Endothelial cell of umbilical vein (primary cell): ENCODE data around the gene COL18A1. TPM values are rescaled to one million over a fixed set of nuclear protein-coding genes. Genes with fewer than 3 reads are reported as not detected.

ENCODE experiments used
- BruUV-seq: library from RNA; stranded (reverse); fragments of 400-500 nt; replicated peaks from 2 replicates; lab custom pipeline; 2021; lab: Mats Ljungman, UMichigan
- CTCF ChIA-PET: fragments of 300-600, 350-600 bp; sonication (Branson Sonifier 250); formaldehyde crosslinking; loops from one replicate; lab custom pipeline; 2021; ENCODE audit warnings: antibody characterized with exemption, inconsistent platforms; lab: Charles Lee
- POLR2A ChIA-PET: fragments of 300-600, 350-600 bp; sonication (Branson Sonifier 250); formaldehyde crosslinking; loops from one replicate; lab custom pipeline; 2021; ENCODE audit warnings: antibody characterized with exemption, inconsistent platforms; lab: Charles Lee
- DNase-seq: peaks from one replicate; pipeline ENCODE4 v3.0.0-alpha.2; 2011; ENCODE audit warnings: low read depth, low spot score
- FAIRE-seq: peaks from 2 replicates; lab custom pipeline; 2011; peaks lifted over from hg19 to GRCh38; lab: Jason Lieb, UNC
- H2AFZ ChIP-seq: 2 replicates; pipeline ENCODE4 v1.6.0; 2012; ENCODE audit warnings: low read depth, low read length, control low read depth, inconsistent platforms
- H3K27ac ChIP-seq: 2 replicates; pipeline ENCODE4 v1.5.1; 2011; ENCODE audit warnings: low read depth, mild to moderate bottlenecking, control low read depth, low read length, moderate library complexity; ENCODE audit not compliant: insufficient read depth
- H3K27me3 ChIP-seq, 2 experiments: 2 replicates each; pipeline versions ENCODE4 v1.6.0 to v1.6.1; 2011; ENCODE audit warnings: low read length in 2 of 2, mixed read lengths in 1 of 2; ENCODE audit not compliant: control insufficient read depth in 2 of 2, insufficient read depth in 2 of 2
- H3K36me3 ChIP-seq, 2 experiments: 2 replicates in 1 of 2; 3 replicates in 1 of 2; pipeline ENCODE4 v1.5.1; 2011; ENCODE audit warnings: low read length in 2 of 2, mild to moderate bottlenecking in 1 of 2, moderate library complexity in 1 of 2; ENCODE audit not compliant: control insufficient read depth in 2 of 2, insufficient read depth in 2 of 2; ENCODE audit errors: extremely low read depth in 1 of 2
- H3K4me1 ChIP-seq: 3 replicates; pipeline ENCODE4 v1.5.1; 2011; ENCODE audit warnings: mild to moderate bottlenecking, low read length; ENCODE audit not compliant: control insufficient read depth, insufficient read depth; ENCODE audit errors: extremely low read depth
- H3K4me2 ChIP-seq: 2 replicates; pipeline ENCODE4 v1.6.1; 2011; ENCODE audit warnings: low read length, control low read depth, mixed read lengths; ENCODE audit not compliant: insufficient read depth
- H3K4me3 ChIP-seq, 3 experiments: fragments of 200-600 bp in 1 of 3; sonication (generic), shearing (Covaris generic) in 1 of 3; replicated peaks in 1 of 3; 2 replicates each; pipeline ENCODE4 v1.5.1; 2011 to 2016; ENCODE audit warnings: control low read depth in 3 of 3, low read length in 3 of 3, mild to moderate bottlenecking in 2 of 3, inconsistent platforms in 1 of 3, low read depth in 1 of 3, moderate library complexity in 1 of 3; ENCODE audit not compliant: insufficient read depth in 1 of 3
- H3K79me2 ChIP-seq: 2 replicates; pipeline ENCODE4 v1.6.0; 2012; ENCODE audit warnings: low read length, inconsistent platforms; ENCODE audit not compliant: control insufficient read depth, insufficient read depth
- H3K9ac ChIP-seq: replicated peaks from 2 replicates; pipeline ENCODE3; 2011; ENCODE audit warnings: low read length, control low read depth; ENCODE audit not compliant: insufficient read depth; ENCODE audit errors: extremely low read depth
- H3K9me1 ChIP-seq: replicated peaks from 3 replicates; pipeline ENCODE4 v1.6.0; 2011; ENCODE audit warnings: mild to moderate bottlenecking, low read length; ENCODE audit not compliant: control insufficient read depth, insufficient read depth; ENCODE audit errors: extremely low read depth
- H3K9me3 ChIP-seq: replicated peaks from 2 replicates; pipeline ENCODE4 v1.5.1; 2012; ENCODE audit warnings: low read length, inconsistent platforms; ENCODE audit not compliant: control insufficient read depth, insufficient read depth
- H4K20me1 ChIP-seq: replicated peaks from 2 replicates; pipeline ENCODE3; 2011; ENCODE audit warnings: mild to moderate bottlenecking, low read length; ENCODE audit not compliant: control insufficient read depth, insufficient read depth; ENCODE audit errors: extremely low read depth
- CTCF ChIP-seq, 2 donors: IDR thresholded peaks; 1 replicate in 1 of 2; 2 replicates in 1 of 2; pipeline ENCODE4 v1.5.1; 2011; ENCODE audit warnings: low read length in 2 of 2, mild to moderate bottlenecking in 2 of 2, moderate library complexity in 2 of 2, control low read depth in 1 of 2, inconsistent platforms in 1 of 2, low read depth in 1 of 2; ENCODE audit not compliant: insufficient read depth in 1 of 2; ENCODE audit errors: extremely low read depth in 1 of 2
- EZH2 ChIP-seq: IDR thresholded peaks from 2 replicates; pipeline ENCODE4 v1.6.1; 2012; ENCODE audit warnings: borderline replicate concordance, low read depth, mild to moderate bottlenecking, moderate library complexity, low read length, inconsistent platforms; ENCODE audit not compliant: severe bottlenecking
- FOS ChIP-seq: IDR thresholded peaks from 2 replicates; pipeline ENCODE4 v1.6.1; 2011; ENCODE audit warnings: mild to moderate bottlenecking, low read length, moderate library complexity, borderline replicate concordance; ENCODE audit not compliant: insufficient read depth
- POLR2A ChIP-seq: IDR thresholded peaks from 2 replicates; pipeline ENCODE4 v1.6.1; 2012; ENCODE audit warnings: low read depth, mild to moderate bottlenecking, control low read depth, low read length
- POLR2AphosphoS5 ChIP-seq: IDR thresholded peaks from 2 replicates; pipeline ENCODE4 v1.6.1; 2012; ENCODE audit warnings: low read depth, mild to moderate bottlenecking, control low read depth, low read length, moderate library complexity; ENCODE audit not compliant: insufficient read depth
- dilution Hi-C: fragments of 300-500 bp; cut with MboI; formaldehyde crosslinking; loops from one replicate; pipeline ENCODE4 v1.15.0; 2019; ENCODE audit warnings: low sequenced_read_pairs; ENCODE audit not compliant: extremely low pct_ligation_motif_present
- intact Hi-C: fragments of 100-400 bp; cut with micrococcal nuclease; formaldehyde crosslinking; loops from one replicate; pipeline ENCODE4 v1.10.0; 2022
- polyA plus RNA-seq, 4 experiments: library from polyadenylated mRNA; depleted of rRNA in 3 of 4; stranded (reverse) in 3 of 4; unstranded in 1 of 4; fragments of >200 nt; gene quantifications; 2 replicates each; pipeline versions ENCODE4 v1.2.1 to v1.2.3, GENCODE V29; 2011 to 2012; ENCODE audit warnings: missing spikeins in 1 of 4
- total RNA-seq: library from RNA; stranded (reverse); gene quantifications from 2 replicates; pipeline ENCODE4 v1.2.3, GENCODE V29; 2021
- TF ChIP-seq, protein P1 (sequence below): IDR thresholded peaks from 2 replicates; pipeline ENCODE4 v1.6.1; 2011; ENCODE audit not compliant: insufficient read depth, insufficient read length

Gene COL18A1
- total and polyA plus RNA-seq, 2 donors (not counting 3 experiments of a cell fraction or from before 2014, with no cell fraction given): 198 to 252 TPM

DNA sequence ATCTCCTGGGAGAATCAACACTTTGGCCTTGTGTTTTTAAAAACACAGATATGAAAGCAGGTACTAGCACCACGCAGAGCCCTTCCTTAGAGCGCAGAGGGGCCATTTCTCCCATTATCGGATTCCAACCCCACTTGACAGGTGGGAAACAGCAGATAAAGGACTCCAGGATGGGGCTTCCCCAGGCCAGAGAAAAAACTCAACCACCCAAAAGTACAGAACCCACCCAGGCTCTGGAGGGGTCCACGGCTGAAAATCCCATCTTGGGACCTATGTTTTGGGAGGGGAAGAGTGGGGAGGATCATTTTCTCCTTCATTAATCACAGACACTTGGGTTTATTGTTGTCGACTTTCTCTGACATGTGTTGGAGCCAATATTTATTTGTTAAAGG, 27.1 kb upstream of the COL18A1 start:
- H3K79me2 ChIP-seq: no peaks in the 10 kb centered on the region
- TF ChIP-seq POLR2AphosphoS5 (no peak), EZH2 (no peak), CTCF (IDR thresholded peaks at IDR 0.05; ENCODE audit: extremely low read depth in 1 of 2, insufficient read depth in 1 of 2, low read depth in 1 of 2, low read length in 2 of 2) (no peak), POLR2A (no peak), FOS (no peak)
- TF ChIP-seq, protein P1, sequence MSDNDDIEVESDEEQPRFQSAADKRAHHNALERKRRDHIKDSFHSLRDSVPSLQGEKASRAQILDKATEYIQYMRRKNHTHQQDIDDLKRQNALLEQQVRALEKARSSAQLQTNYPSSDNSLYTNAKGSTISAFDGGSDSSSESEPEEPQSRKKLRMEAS: no peak
- ChIA-PET POLR2A (no interaction called here), CTCF (no interaction called here)
- H3K27ac ChIP-seq: no peak overlapping the region
- no peaks in the 10 kb centered on the region for H3K36me3 ChIP-seq
- intact Hi-C loops: no loop called here
- no peaks in the 10 kb centered on the region for H4K20me1 ChIP-seq
- no peaks in the 10 kb centered on the region for H3K9me3 ChIP-seq
- no peak overlapping the region for H3K4me2 ChIP-seq
- FAIRE-seq (no peak), DNase-seq (no peak)
- H3K27me3 ChIP-seq: peaks cover 0 to 1% of the 10 kb centered on the region in 2 experiments
- no peaks in the 10 kb centered on the region for H3K9me1 ChIP-seq
- H3K9ac ChIP-seq: no peak overlapping the region
- H3K4me1 ChIP-seq: no peaks in the 10 kb centered on the region
- BruUV-seq: no TSS peak
- dilution Hi-C loops: no loop called here
- H2AFZ ChIP-seq: no peak overlapping the region
- H3K4me3 ChIP-seq: no peak overlapping the region
